ENCODE results near the gene CUTA.

The CUTA gene, protein sequence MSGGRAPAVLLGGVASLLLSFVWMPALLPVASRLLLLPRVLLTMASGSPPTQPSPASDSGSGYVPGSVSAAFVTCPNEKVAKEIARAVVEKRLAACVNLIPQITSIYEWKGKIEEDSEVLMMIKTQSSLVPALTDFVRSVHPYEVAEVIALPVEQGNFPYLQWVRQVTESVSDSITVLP

GRCh38 chr6:33417903-33418689 is at the start of gene CUTA:
Gene CUTA (minus strand): TSS chr6:33418107. CDS start chr6:33418000, 107 bp downstream.
- DNase-seq, result peak; percentile 100

DNA sequence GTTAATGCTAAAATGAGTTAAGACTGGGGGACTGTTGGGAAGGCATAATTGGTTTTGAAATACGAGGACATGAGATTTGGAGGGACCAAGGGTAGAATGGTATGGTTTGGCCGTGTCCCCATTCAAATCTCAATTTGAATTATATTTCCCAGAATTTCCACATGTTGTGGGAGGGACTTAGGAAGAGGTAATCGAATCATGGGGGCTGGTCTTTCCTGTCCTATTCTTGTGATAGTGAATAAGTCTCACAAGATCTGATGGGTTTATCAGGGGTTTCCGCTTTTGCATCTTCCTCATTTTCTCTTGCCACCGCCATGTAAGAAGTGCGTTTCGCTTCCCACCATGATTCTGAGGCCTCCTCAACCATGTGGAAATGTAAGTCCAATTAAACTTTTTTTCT is 49.2 kb upstream of the CUTA start:
- DNase-seq, result no peak

DNA sequence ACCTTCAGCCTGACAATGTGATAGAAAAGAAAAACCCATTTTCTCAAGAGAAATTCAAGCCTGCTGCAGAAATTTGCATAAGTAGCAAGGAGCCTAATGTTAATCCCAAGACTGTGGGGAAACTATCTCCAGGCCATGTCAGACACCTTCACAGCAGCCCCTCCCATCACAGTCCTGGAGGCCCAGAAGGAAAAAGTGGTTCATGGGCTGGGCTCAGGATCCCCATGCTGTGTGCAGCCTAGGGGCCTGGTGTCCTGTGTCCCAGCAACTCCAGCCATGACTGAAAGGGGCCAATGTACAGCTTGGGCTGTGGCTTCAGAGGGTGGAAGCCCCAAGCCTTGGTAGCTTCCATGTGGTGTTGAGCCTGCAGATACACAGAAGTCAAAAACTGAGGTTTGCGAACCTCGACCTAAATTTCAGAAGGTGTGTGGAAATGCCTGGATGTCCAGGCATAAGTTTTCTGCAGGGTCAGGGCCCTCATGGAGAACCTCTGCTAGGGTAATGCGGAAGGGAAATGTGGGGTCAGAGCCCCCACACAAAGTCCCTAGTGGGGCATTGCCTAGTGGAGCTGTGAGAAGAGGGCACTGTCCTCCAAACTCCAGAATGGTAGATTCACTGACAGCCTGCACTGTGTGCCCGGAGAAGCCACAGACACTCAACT is 48.3 kb upstream of the CUTA start:
- no peak for DNase-seq

DNA sequence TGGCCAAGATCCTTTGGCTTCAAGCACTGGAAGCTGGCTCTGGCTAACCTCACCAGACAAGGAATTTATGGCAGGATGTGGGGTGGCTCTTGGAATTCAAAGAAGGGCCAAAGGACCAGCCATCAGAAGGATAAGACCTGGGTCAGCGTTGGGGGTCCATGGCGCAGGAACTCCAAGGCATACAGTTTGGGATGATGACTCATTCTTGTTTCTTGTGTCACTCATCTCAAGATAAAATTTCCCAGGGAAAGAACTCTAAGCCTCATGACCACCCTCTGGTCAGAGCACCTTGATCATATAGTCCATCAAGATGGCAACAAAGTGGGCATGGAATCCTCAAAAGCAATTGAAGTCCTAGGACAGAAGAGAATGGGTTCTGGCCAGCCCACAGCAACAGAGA is 41.3 kb upstream of the CUTA start:
- DNase-seq, result no peak

DNA sequence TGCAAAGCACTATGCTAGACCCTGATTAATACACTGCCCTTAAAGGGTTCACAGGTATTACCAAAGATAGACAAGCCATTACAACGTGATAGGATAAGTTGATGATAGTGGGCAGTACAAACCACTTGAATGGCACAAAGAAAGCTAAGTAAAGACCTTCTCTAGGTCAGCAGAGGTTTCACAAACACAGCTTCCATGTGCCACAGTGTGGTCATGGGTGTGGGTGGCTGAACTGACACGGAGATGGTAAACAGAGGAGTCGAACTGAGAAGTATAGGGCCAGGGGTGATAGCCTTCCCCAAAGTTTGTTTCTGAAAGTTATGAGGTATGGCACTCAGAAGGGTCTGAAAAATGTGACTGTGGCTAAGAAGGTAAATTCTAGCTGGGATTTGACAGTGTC is 40.8 kb upstream of the CUTA start:
- DNase-seq, result no peak

DNA sequence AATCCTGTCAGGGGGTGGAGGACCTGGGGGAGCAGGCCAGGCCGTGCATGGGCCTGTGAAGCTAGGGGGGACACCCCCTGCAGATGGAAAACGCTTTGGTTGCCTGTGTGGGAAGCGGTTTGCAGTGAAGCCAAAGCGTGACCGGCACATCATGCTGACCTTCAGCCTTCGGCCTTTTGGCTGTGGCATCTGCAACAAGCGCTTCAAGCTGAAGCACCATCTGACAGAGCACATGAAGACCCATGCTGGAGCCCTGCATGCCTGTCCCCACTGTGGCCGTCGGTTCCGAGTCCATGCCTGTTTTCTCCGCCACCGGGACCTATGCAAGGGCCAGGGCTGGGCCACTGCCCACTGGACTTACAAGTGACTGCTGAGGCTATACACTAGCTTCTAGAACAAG is 38.2 kb upstream of the CUTA start:
- no peak for DNase-seq

DNA sequence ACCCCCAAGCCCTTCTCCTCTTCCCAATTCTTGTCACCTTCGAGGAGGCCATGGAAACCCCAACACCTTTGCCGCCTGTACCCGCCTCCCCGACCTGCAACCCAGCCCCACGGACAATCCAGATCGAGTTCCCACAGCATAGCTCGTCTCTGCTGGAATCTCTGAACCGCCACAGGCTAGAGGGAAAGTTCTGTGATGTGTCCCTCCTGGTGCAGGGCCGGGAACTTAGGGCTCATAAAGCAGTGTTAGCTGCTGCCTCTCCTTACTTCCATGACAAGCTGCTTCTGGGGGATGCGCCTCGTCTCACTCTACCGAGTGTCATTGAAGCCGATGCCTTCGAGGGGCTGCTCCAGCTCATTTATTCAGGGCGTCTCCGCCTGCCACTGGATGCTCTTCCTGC is 37.1 kb upstream of the CUTA start:
- DNase-seq, result no peak

- DNase-seq, result peak; percentile 95
These were observed 36.4 kb upstream of the CUTA start, which contains the start of gene ZBTB9 for GRCh38 chr6:33454009-33454946. Gene ZBTB9 (plus strand): TSS chr6:33454576. CDS start chr6:33455101, 525 bp downstream.

- no peak for DNase-seq
These were observed 35.6 kb upstream of the CUTA start for GRCh38 chr6:33453393-33454008.

- DNase-seq, result no peak
These were observed 34.6 kb upstream of the CUTA start for GRCh38 chr6:33452496-33452895.

DNA sequence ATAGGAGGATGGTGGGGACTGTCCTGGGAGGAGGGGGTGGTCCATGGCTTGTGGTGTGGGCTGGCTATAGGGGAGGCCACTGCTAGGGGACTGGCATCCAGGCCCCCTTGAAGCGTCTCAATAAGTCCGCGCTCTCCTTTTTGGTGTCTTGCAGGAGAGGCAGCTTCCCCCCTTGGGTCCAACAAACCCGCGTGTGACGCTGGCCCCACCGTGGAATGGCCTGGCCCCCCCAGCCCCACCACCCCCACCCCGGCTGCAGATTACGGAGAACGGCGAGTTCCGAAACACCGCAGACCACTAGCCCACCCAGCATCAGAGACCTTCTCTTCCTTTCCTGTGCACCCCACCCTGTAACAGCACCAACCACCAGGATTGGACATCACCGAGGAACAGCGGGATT is 33.7 kb upstream of the CUTA start:
- no peak for DNase-seq

DNA sequence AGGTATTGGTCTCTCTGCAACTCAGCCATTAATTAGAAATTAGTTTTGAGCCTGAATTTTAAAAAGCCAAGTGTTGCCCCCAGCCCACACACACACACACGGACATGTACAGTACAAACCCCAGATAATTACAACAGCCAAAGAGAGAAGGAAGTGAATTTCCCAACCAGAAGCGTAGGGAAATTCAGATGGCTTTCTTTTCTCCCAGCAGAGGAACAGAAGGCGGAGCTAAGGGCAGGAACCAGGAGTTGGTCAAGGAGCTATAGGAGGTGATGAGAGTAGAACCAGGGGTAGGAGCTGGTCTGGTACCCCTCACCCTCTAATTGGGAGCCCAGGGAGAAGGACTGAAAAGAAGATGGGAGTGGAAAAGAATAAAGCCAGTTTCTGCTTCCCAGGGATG is 32.5 kb upstream of the CUTA start:
- DNase-seq, result no peak

DNA sequence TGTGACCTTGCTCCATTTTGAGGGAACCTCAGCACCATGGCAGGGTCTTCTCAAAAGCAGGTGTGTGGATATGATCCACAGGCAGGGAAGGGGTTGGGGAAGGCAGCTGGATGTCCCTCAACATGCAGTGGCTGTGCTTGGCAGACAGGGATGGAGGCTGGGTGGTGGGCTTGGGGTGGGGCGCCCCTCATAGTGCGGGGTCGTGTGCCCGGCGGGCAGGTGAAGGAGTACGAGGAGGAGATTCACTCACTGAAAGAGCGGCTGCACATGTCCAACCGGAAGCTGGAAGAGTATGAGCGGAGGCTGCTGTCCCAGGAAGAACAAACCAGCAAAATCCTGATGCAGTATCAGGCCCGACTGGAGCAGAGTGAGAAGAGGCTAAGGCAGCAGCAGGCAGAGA is 28.4 kb upstream of the CUTA start:
- DNase-seq, result no peak

- no peak for DNase-seq
These were observed 27.3 kb upstream of the CUTA start for GRCh38 chr6:33445119-33445603.

- DNase-seq, result no peak
These were observed 26.0 kb upstream of the CUTA start for GRCh38 chr6:33443619-33444504.

DNA sequence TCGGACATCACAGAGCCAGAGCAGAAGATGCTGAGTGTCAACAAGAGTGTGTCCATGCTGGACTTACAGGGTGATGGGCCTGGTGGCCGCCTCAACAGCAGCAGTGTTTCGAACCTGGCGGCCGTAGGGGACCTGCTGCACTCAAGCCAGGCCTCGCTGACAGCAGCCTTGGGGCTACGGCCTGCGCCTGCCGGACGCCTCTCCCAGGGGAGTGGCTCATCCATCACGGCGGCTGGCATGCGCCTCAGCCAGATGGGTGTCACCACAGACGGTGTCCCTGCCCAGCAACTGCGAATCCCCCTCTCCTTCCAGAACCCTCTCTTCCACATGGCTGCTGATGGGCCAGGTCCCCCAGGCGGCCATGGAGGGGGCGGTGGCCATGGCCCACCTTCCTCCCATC is 25.1 kb upstream of the CUTA start:
- DNase-seq, result no peak

- no peak for DNase-seq
These were observed 24.4 kb upstream of the CUTA start for GRCh38 chr6:33442283-33442682.

- no peak for DNase-seq
These were observed 23.6 kb upstream of the CUTA start for GRCh38 chr6:33441457-33441856.

GRCh38 chr6:33440649-33441309 is 22.9 kb upstream of the CUTA start:
- no peak for DNase-seq

GRCh38 chr6:33439956-33440648 is 22.2 kb upstream of the CUTA start:
- no peak for DNase-seq

Data from CD4-positive, alpha-beta T cell treated with Interferon gamma for 1 hour (primary cell).